Progenitor cell of endocrine pancreas (in vitro differentiated cells): ENCODE measurements around the gene DNAJB14. TPM values are rescaled to one million over a fixed set of nuclear protein-coding genes. Genes with fewer than 3 reads are reported as not detected.

Experiments
- DNase-seq: peaks from one replicate; pipeline ENCODE4 v3.0.0; 2021; ENCODE audit warnings: low spot score; ENCODE audit not compliant: unreplicated experiment
- H3K27ac Mint-ChIP-seq: 2 replicates; pipeline ENCODE4 v1.8.0; 2021; ENCODE audit warnings: mild to moderate bottlenecking, moderate library complexity, mixed read lengths
- H3K27me3 Mint-ChIP-seq: 2 replicates; pipeline ENCODE4 v1.8.0; 2021; ENCODE audit warnings: mixed read lengths
- H3K36me3 Mint-ChIP-seq: 2 replicates; pipeline ENCODE4 v1.8.0; 2022; ENCODE audit warnings: mixed read lengths; ENCODE audit not compliant: insufficient read depth
- H3K4me1 Mint-ChIP-seq: 2 replicates; pipeline ENCODE4 v1.8.0; 2021; ENCODE audit warnings: low read depth, mixed read lengths
- H3K4me3 Mint-ChIP-seq: 2 replicates; pipeline ENCODE4 v1.8.0; 2021; ENCODE audit warnings: low read depth, mild to moderate bottlenecking, moderate library complexity, mixed read lengths
- H3K9me3 Mint-ChIP-seq: 2 replicates; pipeline ENCODE4 v1.8.0; 2021; ENCODE audit warnings: low read depth, mixed read lengths
- total RNA-seq: library from RNA; stranded (reverse); gene quantifications from 2 replicates; pipeline ENCODE4 v1.2.1, GENCODE V29; 2021
- TF ChIP-seq, protein P1 (sequence below): fragments of 200-600 bp; sonication (generic); IDR thresholded peaks from one replicate; pipeline ENCODE4 v1.5.0; 2021; ENCODE audit warnings: antibody characterized with exemption, mild to moderate bottlenecking; ENCODE audit not compliant: unreplicated experiment

The DNAJB14 gene
- total RNA-seq, 1 donor from 2014 or later = 41.7 TPM

DNA sequence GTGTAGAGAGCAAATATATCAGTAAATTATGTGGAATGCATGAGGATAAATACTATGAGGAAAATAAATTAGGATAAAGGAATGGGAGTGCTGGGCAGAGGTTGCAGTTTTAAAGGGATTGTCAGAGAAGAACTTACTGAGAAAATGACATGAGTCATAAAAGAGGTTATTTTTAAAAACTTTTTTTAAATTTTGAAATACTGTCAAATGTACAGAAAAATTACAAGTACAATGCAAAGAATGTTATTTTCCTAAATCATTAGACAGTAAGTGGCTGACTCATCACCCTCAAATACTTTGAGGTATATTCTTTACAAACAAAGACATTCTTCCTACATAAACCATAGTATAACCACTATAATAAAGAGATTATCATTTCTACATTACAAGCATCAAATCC is 33.5 kb upstream of the DNAJB14 start:
- no peak for DNase-seq
- no peaks in the 10 kb centered on the region for H3K4me1 Mint-ChIP-seq
- H3K27ac Mint-ChIP-seq = no peak overlapping the region
- TF ChIP-seq, protein P1, sequence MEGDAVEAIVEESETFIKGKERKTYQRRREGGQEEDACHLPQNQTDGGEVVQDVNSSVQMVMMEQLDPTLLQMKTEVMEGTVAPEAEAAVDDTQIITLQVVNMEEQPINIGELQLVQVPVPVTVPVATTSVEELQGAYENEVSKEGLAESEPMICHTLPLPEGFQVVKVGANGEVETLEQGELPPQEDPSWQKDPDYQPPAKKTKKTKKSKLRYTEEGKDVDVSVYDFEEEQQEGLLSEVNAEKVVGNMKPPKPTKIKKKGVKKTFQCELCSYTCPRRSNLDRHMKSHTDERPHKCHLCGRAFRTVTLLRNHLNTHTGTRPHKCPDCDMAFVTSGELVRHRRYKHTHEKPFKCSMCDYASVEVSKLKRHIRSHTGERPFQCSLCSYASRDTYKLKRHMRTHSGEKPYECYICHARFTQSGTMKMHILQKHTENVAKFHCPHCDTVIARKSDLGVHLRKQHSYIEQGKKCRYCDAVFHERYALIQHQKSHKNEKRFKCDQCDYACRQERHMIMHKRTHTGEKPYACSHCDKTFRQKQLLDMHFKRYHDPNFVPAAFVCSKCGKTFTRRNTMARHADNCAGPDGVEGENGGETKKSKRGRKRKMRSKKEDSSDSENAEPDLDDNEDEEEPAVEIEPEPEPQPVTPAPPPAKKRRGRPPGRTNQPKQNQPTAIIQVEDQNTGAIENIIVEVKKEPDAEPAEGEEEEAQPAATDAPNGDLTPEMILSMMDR = no peak
- H3K27me3 Mint-ChIP-seq = no peaks in the 10 kb centered on the region
- H3K36me3 Mint-ChIP-seq = no peaks in the 10 kb centered on the region
- H3K4me3 Mint-ChIP-seq = no peak overlapping the region
- no peaks in the 10 kb centered on the region for H3K9me3 Mint-ChIP-seq

DNA sequence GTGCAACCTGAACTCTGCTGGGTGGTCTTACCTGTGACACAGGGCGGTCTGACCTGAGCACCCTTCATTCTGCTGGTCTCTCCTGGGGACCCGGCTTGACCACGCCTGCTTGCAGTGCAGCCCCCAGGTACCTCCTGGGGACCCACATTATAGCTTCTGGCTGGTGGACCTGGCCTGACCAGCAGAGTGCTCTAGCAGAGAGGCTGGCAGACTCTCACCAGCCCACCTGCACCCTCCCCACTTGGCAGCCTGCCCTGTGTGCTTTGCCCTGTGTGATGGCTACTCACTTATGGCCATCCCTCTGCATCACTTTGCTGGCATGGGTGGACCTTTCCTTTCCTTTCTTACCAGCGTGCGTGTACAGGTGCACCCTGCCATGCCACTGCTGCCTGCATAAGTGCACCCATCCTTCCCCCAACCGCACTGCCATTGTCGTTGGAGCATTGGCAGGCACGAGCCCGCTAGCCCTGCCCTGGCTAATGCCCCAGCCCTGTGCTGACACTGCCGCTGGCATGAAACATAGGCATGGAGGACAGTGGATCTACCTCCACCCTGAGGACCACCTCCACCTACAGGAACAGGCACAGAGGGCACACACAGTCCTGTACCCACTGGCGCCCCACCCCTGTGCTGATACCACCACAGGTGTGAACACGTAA is 25.2 kb upstream of the DNAJB14 start:
- Mint-ChIP-seq H3K36me3 (no peaks in the 10 kb centered on the region), H3K9me3 (no peaks in the 10 kb centered on the region), H3K27me3 (no peaks in the 10 kb centered on the region), H3K4me1 (no peaks in the 10 kb centered on the region), H3K27ac (no peak overlapping the region), H3K4me3 (no peak overlapping the region)
- TF ChIP-seq, protein P1 = no peak
- DNase-seq = no peak

DNA sequence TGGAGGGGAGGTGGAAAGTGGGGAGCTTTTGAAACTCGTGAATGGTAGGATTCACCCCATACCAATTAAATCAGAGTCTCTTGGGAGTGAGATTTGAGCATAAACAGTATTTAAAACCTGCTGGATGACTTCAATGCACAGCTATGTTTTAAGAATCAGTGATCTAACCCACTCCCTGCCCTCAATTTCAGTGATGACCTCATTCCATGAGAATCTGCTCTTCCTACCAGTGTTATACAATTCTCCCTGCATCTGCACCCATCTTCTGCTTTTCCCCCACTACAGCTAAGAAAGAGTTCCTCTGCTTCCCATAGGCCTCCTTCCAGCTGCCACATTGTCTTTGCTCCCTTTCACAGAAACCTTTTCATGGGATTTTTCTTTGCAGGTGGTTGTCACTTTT is 21.9 kb upstream of the DNAJB14 start:
- no peaks in the 10 kb centered on the region for H3K27me3 Mint-ChIP-seq
- TF ChIP-seq, protein P1 = no peak
- DNase-seq = no peak
- no peak overlapping the region for H3K27ac Mint-ChIP-seq
- no peak overlapping the region for H3K4me3 Mint-ChIP-seq
- H3K4me1 Mint-ChIP-seq = no peaks in the 10 kb centered on the region
- no peaks in the 10 kb centered on the region for H3K9me3 Mint-ChIP-seq
- no peaks in the 10 kb centered on the region for H3K36me3 Mint-ChIP-seq

DNA sequence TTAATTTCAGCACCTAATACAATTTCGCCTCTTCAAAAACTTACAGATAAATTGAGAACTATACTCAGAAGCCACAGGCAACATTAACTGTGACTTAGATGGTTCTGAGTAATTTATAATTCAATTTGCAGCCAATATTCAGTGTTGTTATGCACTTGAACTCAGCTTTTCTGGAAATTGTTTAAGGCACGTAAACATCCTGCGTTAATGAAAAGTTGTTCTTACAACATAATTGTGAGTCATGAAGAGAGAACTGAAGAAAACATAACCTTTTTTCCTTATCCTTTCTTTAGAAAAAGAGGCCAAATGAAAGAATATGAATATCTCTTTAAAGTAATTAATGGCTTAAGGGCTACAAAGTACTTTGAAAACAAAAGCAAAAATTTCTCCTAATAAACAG is 20.3 kb upstream of the DNAJB14 start:
- Mint-ChIP-seq H3K4me1 (no peaks in the 10 kb centered on the region), H3K27me3 (no peaks in the 10 kb centered on the region), H3K36me3 (no peaks in the 10 kb centered on the region), H3K9me3 (no peaks in the 10 kb centered on the region), H3K27ac (no peak overlapping the region), H3K4me3 (no peak overlapping the region)
- TF ChIP-seq, protein P1 = no peak
- DNase-seq = no peak

DNA sequence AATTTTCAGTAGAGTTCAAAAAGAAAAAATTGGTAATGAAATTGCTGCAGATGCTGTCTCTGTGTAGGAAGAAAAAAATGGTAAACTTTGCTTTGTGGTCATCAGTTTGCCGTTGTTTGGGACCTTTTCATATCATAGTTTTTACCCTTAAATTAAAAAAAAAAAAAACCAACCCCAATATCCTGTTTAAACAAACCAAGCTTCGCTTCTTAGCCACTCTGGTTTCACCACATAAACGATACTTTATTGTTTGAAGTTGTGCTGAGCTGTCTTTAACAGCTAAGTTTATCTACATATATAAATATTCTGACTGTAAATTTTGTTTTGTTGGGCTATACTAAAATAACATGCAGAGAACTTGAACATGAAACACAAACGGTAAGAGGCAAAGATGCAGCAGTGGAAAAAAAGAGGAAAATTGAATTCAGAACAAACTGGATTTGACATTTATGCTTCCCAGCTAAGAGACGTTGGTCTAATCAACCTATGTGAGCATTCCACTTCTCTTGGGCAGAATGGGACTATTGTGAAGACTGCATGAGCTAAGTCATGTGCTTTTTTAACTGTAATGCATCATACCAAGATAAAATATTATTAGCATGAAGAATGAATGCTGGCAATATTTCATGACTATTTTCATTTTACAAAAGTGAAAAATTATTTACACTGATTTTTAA is 19.4 kb upstream of the DNAJB14 start:
- DNase-seq = no peak

More for the DNA sequence above, 19.4 kb upstream of the DNAJB14 start:
- H3K9me3 Mint-ChIP-seq = no peaks in the 10 kb centered on the region
- no peaks in the 10 kb centered on the region for H3K36me3 Mint-ChIP-seq
- H3K27ac Mint-ChIP-seq = no peak overlapping the region
- H3K4me1 Mint-ChIP-seq = no peaks in the 10 kb centered on the region
- H3K4me3 Mint-ChIP-seq = no peak overlapping the region
- H3K27me3 Mint-ChIP-seq = no peaks in the 10 kb centered on the region
- TF ChIP-seq, protein P1 = no peak
